HUES64 (cell line): ENCODE data around the gene SYCE3.

Experiments
- H3K27ac ChIP-seq: 2 replicates; pipeline ENCODE4 v1.7.0; 2013; ENCODE audit warnings: low read depth, low read length, inconsistent platforms
- H3K27me3 ChIP-seq: 2 replicates; pipeline ENCODE4 v1.6.1; 2013; ENCODE audit warnings: mild to moderate bottlenecking, low read length; ENCODE audit not compliant: insufficient read depth
- H3K36me3 ChIP-seq: 2 replicates; pipeline ENCODE4 v1.6.1; 2013; ENCODE audit warnings: mild to moderate bottlenecking, low read length; ENCODE audit not compliant: insufficient read depth
- H3K4me1 ChIP-seq: 2 replicates; pipeline ENCODE4 v1.6.1; 2013; ENCODE audit warnings: mild to moderate bottlenecking, low read length, moderate library complexity; ENCODE audit not compliant: insufficient read depth
- H3K4me3 ChIP-seq: 2 replicates; pipeline ENCODE4 v1.5.1; 2013; ENCODE audit warnings: mild to moderate bottlenecking, low read length, moderate library complexity
- H3K9ac ChIP-seq: 2 replicates; pipeline ENCODE4 v1.6.1; 2013; ENCODE audit warnings: mild to moderate bottlenecking, low read depth, low read length
- H3K9me3 ChIP-seq: 2 replicates; pipeline ENCODE4 v1.6.1; 2013; ENCODE audit warnings: low read depth, low read length; ENCODE audit not compliant: insufficient read depth
- WGBS: fragments of 150-250, 120-280 bp; methylation state at CpG from one replicate; pipeline ENCODE4 v1.1.7; 2013; ENCODE audit warnings: missing lambda C conversion rate; 5-methylcytosine and 5-hydroxymethylcytosine counted together

Gene SYCE3

GRCh38 chr22:50599816-50600455 lies 37.2 kb upstream of the SYCE3 start:
- WGBS, result 19% methylated on average over 52 of the region's 52 CpGs
- Histone ChIP-seq H3K27me3 (peaks cover 81% of the 10 kb centered on the region), H3K36me3 (no peaks in the 10 kb centered on the region), H3K4me3 (peak overlapping the region; percentile 13; the same call in 1 of the 2 replicates), H3K4me1 (no peaks in the 10 kb centered on the region), H3K27ac (no peak overlapping the region), H3K9me3 (no peaks in the 10 kb centered on the region), H3K9ac (no peak overlapping the region)

GRCh38 chr22:50597097-50597496 lies 34.4 kb upstream of the SYCE3 start:
- no peaks in the 10 kb centered on the region for H3K9me3 ChIP-seq
- peaks cover 54% of the 10 kb centered on the region for H3K27me3 ChIP-seq
- no peak overlapping the region for H3K27ac ChIP-seq
- 84% methylated on average over 5 of the region's 5 CpGs for WGBS
- no peaks in the 10 kb centered on the region for H3K36me3 ChIP-seq
- no peaks in the 10 kb centered on the region for H3K4me1 ChIP-seq
- H3K4me3 ChIP-seq, result no peak overlapping the region
- no peak overlapping the region for H3K9ac ChIP-seq

- Histone ChIP-seq H3K27me3 (peaks cover 38% of the 10 kb centered on the region), H3K27ac (no peak overlapping the region), H3K4me1 (no peaks in the 10 kb centered on the region), H3K36me3 (no peaks in the 10 kb centered on the region), H3K9ac (no peak overlapping the region), H3K9me3 (no peaks in the 10 kb centered on the region), H3K4me3 (no peak overlapping the region)
- WGBS, result 90% methylated on average over 3 of the region's 3 CpGs
Observed at GRCh38 chr22:50595189-50595588, 32.5 kb upstream of the SYCE3 start.

- Histone ChIP-seq H3K27ac (no peak overlapping the region), H3K4me1 (peaks cover 6% of the 10 kb centered on the region; the same call in 1 of the 2 replicates), H3K9me3 (no peaks in the 10 kb centered on the region), H3K36me3 (no peaks in the 10 kb centered on the region), H3K9ac (no peak overlapping the region), H3K27me3 (peaks cover 11% of the 10 kb centered on the region; the same call in 1 of the 2 replicates), H3K4me3 (no peak overlapping the region)
- WGBS, result 88% methylated on average over 5 of the region's 5 CpGs
Observed at GRCh38 chr22:50587407-50587806, 24.7 kb upstream of the SYCE3 start.

GRCh38 chr22:50586416-50586815 lies 23.7 kb upstream of the SYCE3 start:
- no peak overlapping the region for H3K9ac ChIP-seq
- H3K36me3 ChIP-seq, result no peaks in the 10 kb centered on the region
- WGBS, result 84% methylated on average over 5 of the region's 5 CpGs
- peaks cover 11% of the 10 kb centered on the region; the same call in 1 of the 2 replicates for H3K27me3 ChIP-seq
- H3K9me3 ChIP-seq, result no peaks in the 10 kb centered on the region
- H3K4me1 ChIP-seq, result peaks cover 6% of the 10 kb centered on the region; the same call in 1 of the 2 replicates
- no peak overlapping the region for H3K4me3 ChIP-seq
- H3K27ac ChIP-seq, result no peak overlapping the region

GRCh38 chr22:50585781-50586180 lies 23.1 kb upstream of the SYCE3 start:
- Histone ChIP-seq H3K4me3 (no peak overlapping the region), H3K9me3 (no peaks in the 10 kb centered on the region), H3K27me3 (peaks cover 11% of the 10 kb centered on the region; the same call in 1 of the 2 replicates), H3K36me3 (peaks cover 5% of the 10 kb centered on the region), H3K4me1 (peaks cover 6% of the 10 kb centered on the region; the same call in 1 of the 2 replicates), H3K9ac (no peak overlapping the region), H3K27ac (no peak overlapping the region)
- WGBS, result 95% methylated on average over 8 of the region's 8 CpGs

GRCh38 chr22:50585238-50585637 lies 22.5 kb upstream of the SYCE3 start:
- Histone ChIP-seq H3K27ac (no peak overlapping the region), H3K4me3 (no peak overlapping the region), H3K27me3 (peaks cover 11% of the 10 kb centered on the region; the same call in 1 of the 2 replicates), H3K4me1 (peaks cover 6% of the 10 kb centered on the region; the same call in 1 of the 2 replicates), H3K9ac (no peak overlapping the region), H3K9me3 (no peaks in the 10 kb centered on the region), H3K36me3 (peaks cover 8% of the 10 kb centered on the region)
- 90% methylated on average over 3 of the region's 3 CpGs for WGBS

GRCh38 chr22:50584106-50585096 lies 21.7 kb upstream of the SYCE3 start:
- Histone ChIP-seq H3K4me3 (peak overlapping the region; percentile 88; the same call in 1 of the 2 replicates), H3K4me1 (peaks cover 6% of the 10 kb centered on the region; the same call in 1 of the 2 replicates), H3K27ac (no peak overlapping the region), H3K27me3 (0 out of 2 replicates have a peak, but pooled peaks cover 4% of the 10 kb centered on the region), H3K9me3 (no peaks in the 10 kb centered on the region), H3K9ac (no peak overlapping the region), H3K36me3 (peaks cover 16% of the 10 kb centered on the region)
- 89% methylated on average over 23 of the region's 23 CpGs for WGBS

GRCh38 chr22:50583294-50583861 lies 20.7 kb upstream of the SYCE3 start:
- WGBS, result 6% methylated on average over 37 of the region's 37 CpGs
- peaks cover 6% of the 10 kb centered on the region; the same call in 1 of the 2 replicates for H3K4me1 ChIP-seq
- H3K9me3 ChIP-seq, result no peaks in the 10 kb centered on the region
- peak overlapping the region; percentile 36; the same call in 1 of the 2 replicates for H3K27ac ChIP-seq
- peaks cover 26% of the 10 kb centered on the region for H3K36me3 ChIP-seq
- peak overlapping the region; percentile 88 for H3K4me3 ChIP-seq
- 0 out of 2 replicates have a peak, but pooled peaks cover 4% of the 10 kb centered on the region for H3K27me3 ChIP-seq
- H3K9ac ChIP-seq, result peak overlapping the region; percentile 77

- WGBS, result under 1% methylated on average over 96 of the region's 96 CpGs
- Histone ChIP-seq H3K36me3 (peaks cover 26% of the 10 kb centered on the region), H3K27ac (peak within 1 kb of the TSS; percentile 100), H3K9ac (peak within 1 kb of the TSS; percentile 93), H3K27me3 (0 out of 2 replicates have a peak, but pooled peaks cover 4% of the 10 kb centered on the region), H3K9me3 (no peaks in the 10 kb centered on the region), H3K4me1 (peaks cover 6% of the 10 kb centered on the region; the same call in 1 of the 2 replicates), H3K4me3 (peak within 1 kb of the TSS; percentile 88)
Observed at GRCh38 chr22:50582493-50583293, 20.0 kb upstream of the SYCE3 start, which contains the start of gene CHKB. TSS of gene CHKB (minus strand) at chr22:50582849. CDS start at chr22:50582781, 68 bp downstream.
